H1 (cell line): ENCODE measurements around the gene GOLPH3L. TPM values are rescaled to one million over a fixed set of nuclear protein-coding genes. Genes with fewer than 3 reads are reported as not detected.

Experiments
- CBX5 ChIP-seq: fragments of 300-800, 300-1000 bp; sonication (generic); IDR thresholded peaks from 2 replicates; pipeline ENCODE4 v1.7.1; 2016; ENCODE audit warnings: antibody characterized with exemption, low read length, low read depth
- CHD7 ChIP-seq: fragments of 300-600 bp; sonication (generic); IDR thresholded peaks from 2 replicates; pipeline ENCODE4 v1.7.1; 2012; ENCODE audit warnings: low read length, moderate library complexity, mild to moderate bottlenecking, inconsistent platforms; ENCODE audit not compliant: insufficient replicate concordance
- JUN ChIP-seq: IDR thresholded peaks from 2 replicates; pipeline ENCODE4 v1.6.1; 2011; ENCODE audit warnings: low read depth, mild to moderate bottlenecking, improper control_type of control experiment, low read length
- MAFK ChIP-seq: IDR thresholded peaks from 2 replicates; pipeline ENCODE4 v1.6.1; 2012; ENCODE audit warnings: low read depth, mild to moderate bottlenecking, improper control_type of control experiment, low read length
- RBBP5 ChIP-seq: IDR thresholded peaks from 2 replicates; pipeline ENCODE4 v1.7.1; 2012; ENCODE audit warnings: low read depth, mild to moderate bottlenecking, inconsistent platforms, low read length, moderate library complexity, borderline replicate concordance
- RFX5 ChIP-seq: IDR thresholded peaks from 2 replicates; pipeline ENCODE4 v1.6.1; 2011; ENCODE audit warnings: low read depth, low read length, improper control_type of control experiment, borderline replicate concordance
- RNF2 ChIP-seq: fragments of 200-900, 300-1000 bp; sonication (generic); IDR thresholded peaks from 2 replicates; pipeline ENCODE4 v1.7.1; 2016; ENCODE audit warnings: borderline replicate concordance, low read depth, mild to moderate bottlenecking, antibody characterized with exemption, low read length; ENCODE audit not compliant: poor library complexity, severe bottlenecking; ENCODE audit errors: missing control alignments
- SIRT6 ChIP-seq: IDR thresholded peaks from one replicate; pipeline ENCODE4 v1.7.1; 2012; ENCODE audit warnings: low read length, inconsistent platforms
- TCF12 ChIP-seq: IDR thresholded peaks from 2 replicates; pipeline ENCODE4 v1.6.1; 2011; ENCODE audit warnings: low read depth, mild to moderate bottlenecking, low read length
- USF2 ChIP-seq: IDR thresholded peaks from 2 replicates; pipeline ENCODE4 v1.6.1; 2011; ENCODE audit warnings: low read length, improper control_type of control experiment
- YY1 ChIP-seq: IDR thresholded peaks from 2 replicates; pipeline ENCODE4 v1.6.1; 2011; ENCODE audit warnings: low read depth, mild to moderate bottlenecking, low read length
- polyA plus RNA-seq, 7 experiments: library from polyadenylated mRNA; depleted of rRNA in 3 of 7; stranded (reverse) in 5 of 7; unstranded in 2 of 7; fragments of >200 nt in 5 of 7; fragments of 200-250 nt in 2 of 7; gene quantifications; 1 replicate in 5 of 7; 2 replicates in 1 of 7; 4 replicates in 1 of 7; pipeline versions ENCODE4 v1.2.1 to v1.2.3, GENCODE V29; 2011 to 2013; ENCODE audit warnings: missing spikeins in 2 of 7, mixed read lengths in 2 of 7
- total RNA-seq: library from RNA; stranded (reverse); fragmentation: NEBNext Ultra II Directional; extraction: Animal tissue kit (Norgen Biotek cat#: 25700); gene quantifications from 2 replicates; pipeline ENCODE4 v1.2.1, GENCODE V29; 2021

The GOLPH3L gene
- total and polyA plus RNA-seq, 2 of the 8 experiments (the other 6 are each of a cell fraction or from before 2014, with no cell fraction given): 13.3 to 40.8 TPM

- no peak for TF ChIP-seq CHD7
- no peak for TF ChIP-seq TCF12
- no peak for TF ChIP-seq MAFK
- no peak for TF ChIP-seq CBX5
- TF ChIP-seq SIRT6: no peak
- TF ChIP-seq RBBP5: no peak
- TF ChIP-seq RFX5: no peak
- TF ChIP-seq YY1: no peak
- no peak for TF ChIP-seq JUN
- no peak for TF ChIP-seq RNF2
- no peak for TF ChIP-seq USF2
Measured at GRCh38 chr1:150696162-150696561, 792 bp downstream of the GOLPH3L start (continued).
